Stimulated activated CD4-positive, alpha-beta T cell treated with anti-CD3 and anti-CD28 coated beads, Interleukin-15, amount 100 ng/mL, for 1 hour (primary cell): ENCODE data around the gene ANKFN1.
"Not testable (repeated sequence)": the region's sequence is repeated elsewhere in the genome, so short reads cannot be mapped to it uniquely, and the experiment has no call there.

Source experiments
- DNase-seq, 2 donors: peaks; one replicate each; pipeline ENCODE4 v3.0.0-alpha.2; 2020; ENCODE audit warnings: low read depth in 1 of 2, low spot score in 1 of 2

ANKFN1 gene

DNA sequence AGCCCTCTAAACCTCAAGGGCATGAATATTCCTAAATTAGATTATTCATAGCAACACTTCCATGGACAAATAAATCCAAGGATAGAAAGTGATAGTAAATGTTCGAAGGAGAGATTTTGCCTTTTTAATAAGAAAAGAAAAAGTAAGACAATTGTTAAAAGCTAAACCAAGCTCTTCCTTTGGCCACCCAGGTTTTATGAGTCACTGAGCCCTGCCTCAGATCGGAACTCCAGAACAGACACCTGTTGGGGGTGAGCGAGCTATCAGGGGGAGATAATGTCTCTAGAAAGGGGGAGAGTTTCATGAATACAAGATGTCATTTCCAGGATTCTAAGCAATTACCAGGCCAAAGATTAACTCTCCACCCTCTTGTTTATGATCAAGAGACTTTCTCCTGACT, 171.4 kb downstream of the ANKFN1 start:
- no peak for DNase-seq

DNA sequence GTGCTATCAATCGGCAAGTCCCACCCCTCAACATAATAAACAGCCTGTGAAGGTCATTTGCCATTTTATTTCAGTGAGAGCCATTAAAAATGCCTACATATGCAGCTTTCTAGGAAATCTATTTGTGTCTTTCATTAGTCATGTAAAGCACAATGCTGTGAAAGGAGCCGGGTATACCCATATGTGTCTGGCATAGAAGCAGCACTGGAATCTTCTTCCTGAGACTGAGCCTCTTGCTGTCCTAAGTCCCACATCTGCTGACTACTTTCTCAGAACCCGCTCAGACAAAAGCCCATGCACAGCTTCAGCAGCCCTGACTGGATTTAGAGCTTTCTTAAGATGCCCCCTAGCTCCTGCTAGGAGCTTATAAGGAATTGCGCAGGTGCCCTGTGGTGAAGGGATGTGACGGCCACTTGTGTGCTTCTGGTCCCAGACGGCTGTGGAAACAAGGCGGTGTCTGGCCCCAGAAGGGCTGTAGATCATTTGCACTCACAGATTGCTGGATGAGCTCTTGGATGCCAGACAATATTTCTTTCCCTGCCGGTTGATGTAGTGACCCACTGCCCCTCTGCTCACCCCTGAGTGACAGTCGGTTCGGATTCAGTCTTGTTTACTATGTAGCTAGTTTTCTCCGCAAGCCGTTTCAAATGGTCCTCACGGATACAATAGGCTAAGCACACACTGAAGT, 172.2 kb downstream of the ANKFN1 start:
- DNase-seq = no peak

DNA sequence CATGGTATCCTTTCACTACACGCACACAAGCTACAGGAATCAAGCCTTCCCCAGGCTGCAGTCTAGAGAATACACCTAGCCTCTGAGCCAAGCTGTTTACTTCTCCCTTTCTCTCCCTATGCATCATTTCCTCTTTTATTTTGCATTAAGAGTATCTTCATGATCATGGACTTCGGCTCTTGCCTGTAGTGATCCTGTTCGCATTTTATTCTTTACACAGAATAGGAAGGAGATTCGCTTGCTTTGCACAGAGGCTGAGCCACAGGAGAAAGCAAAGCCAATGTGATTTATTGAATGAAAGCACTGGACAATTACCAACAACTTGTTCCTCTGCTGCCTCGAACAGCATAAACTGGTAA, 172.7 kb downstream of the ANKFN1 start:
- DNase-seq = no peak

DNA sequence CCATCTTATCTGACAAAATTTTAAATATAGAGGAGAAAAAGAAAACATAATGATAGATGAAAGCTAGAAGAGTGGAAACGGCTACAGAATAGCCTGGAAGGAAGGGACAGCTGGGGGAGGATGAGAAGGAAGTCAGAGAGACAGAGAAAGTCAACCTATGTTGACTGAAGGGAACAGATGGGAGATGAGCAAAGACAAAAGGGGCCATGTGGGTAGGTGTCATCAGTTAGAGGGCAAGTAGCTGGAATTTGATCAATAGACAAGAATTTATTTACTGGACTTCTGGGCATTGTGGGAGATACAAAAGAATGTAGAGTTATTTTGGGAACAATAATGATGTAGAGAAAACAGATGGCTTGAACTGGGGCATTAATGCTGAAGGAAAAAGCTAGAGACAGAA, 194.4 kb downstream of the ANKFN1 start:
- no peak for DNase-seq

DNA sequence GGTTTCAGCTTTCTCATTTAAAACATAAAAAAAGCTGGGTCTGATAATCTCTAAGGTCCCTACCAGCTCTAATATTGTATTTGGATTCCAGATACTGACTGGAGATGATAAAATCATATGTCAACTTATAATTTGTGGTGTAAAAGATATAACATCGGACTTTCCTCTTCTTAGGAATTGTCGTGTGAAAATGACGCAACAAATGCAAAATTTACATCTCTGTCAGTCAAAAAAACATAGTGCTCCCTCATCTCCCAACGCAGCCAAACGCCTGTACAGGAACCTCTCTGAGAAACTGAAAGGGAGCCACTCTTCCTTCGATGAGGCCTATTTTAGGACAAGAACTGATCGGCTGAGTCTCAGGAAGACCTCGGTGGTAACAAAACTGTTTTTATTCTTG, 197.3 kb downstream of the ANKFN1 start:
- no peak for DNase-seq

DNA sequence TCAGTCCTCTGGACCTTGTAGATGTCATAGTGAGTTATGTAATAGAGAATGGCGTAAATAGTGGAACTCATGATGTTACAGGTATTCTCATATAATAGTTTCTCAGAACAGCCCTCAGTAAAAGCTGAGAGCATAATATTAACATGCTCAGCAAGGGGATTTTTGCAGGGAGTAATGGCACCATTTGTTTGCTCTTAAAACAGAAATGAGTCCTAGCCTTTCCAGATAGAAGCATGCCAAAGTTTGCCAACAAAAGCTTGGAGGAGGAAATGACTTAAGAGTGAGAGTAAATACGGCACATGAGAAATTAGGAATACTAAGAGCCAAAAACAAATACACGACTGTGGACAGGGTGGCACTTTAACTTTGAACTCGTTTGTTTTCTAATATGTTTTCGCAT, 198.4 kb downstream of the ANKFN1 start:
- DNase-seq = no peak

DNA sequence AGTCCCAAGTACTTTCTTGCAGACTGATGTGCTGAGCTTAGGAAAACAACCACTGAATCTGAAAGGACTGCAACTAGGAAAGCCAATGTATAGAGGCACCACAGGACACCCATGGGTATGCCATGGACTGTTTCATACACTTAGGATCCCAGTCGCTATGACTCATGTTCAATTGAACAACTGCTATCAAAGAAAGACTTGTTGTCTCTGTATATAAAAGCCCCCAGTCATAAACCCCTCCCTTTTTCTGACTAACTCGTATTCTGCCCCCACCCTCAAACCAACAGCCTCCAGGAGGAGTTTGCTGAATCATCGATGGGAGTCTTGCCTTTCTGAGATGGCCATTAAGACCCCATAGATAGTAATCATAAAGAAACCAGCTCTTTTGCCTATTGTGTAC, 205.4 kb downstream of the ANKFN1 start:
- no peak for DNase-seq

DNA sequence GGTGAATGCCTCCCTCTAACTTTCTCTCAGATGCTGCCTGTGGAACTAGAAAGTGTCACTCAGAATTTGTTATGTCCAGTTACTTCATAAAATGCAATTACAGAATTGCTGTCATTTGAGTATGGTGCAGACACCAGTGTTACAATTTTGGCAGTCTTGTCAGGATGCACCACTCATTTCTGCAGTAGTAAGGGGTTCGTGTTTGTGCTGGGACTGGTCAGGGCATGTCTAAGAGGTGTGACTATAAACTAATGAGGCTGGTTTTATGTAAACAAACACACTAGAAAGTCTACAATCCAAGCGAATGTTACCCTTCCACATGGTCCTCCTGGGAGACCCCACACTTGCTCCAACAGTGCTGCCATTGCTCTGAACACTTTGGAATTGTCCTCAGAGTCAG, 206.2 kb downstream of the ANKFN1 start:
- no peak for DNase-seq

DNA sequence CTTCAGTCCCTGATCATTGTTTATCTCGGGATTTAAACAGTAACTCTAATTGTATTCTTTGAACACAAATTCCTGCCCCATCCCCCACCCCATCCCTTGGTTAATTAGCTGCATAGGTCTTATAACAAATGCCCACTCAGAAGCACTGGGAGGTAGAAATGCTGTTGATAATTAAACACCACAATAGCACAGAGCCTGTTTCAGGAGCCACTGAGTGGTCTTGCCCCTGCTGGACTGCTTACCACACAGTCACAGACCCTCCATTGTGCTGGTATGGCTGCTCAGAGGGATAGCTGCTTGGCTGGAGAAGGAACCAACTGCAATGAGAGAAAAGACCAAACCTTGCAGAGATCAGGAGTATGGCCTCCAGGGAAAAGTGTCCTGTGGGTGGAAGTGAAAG, 214.1 kb downstream of the ANKFN1 start:
- no peak for DNase-seq

DNA sequence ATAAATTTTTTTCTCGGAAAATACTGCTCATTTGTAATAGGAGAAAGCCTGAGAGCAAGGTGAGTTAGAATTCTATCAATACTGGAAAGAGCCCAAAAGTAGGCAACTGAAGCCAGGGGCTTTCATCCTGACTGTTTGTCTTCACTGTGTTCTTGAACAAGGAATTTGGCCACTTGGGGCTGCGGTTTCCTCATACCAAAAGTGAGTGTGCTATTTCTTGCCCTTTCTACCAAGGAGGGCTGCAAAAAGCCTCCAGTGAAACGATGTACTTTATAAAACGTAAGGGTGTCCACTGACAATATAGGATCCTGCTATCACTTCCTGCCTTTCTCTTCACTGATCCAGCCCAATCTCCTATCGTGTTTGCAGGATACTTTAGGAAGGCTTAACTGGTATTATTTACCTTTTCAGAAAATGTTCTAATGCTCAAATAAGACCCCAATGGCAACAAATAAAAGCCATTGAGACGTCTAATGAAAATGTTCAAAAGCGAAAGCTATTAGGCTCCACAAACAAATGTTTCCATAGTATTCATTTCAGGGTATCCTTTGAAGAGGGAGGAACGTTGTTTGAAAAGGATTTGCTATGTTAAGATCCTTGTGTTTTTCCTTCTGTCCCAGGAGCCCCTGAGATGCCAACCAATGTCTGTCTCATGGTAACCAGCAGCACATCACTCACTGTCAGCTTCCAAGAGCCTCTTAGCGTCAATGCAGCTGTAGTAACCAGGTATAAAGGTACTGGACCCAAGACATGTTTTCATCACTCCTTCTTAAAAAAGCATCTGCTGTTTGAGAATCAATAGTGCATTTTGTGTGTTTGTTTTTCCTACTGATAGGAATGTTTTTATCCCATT, 220.9 kb downstream of the ANKFN1 start:
- DNase-seq = no peak

DNA sequence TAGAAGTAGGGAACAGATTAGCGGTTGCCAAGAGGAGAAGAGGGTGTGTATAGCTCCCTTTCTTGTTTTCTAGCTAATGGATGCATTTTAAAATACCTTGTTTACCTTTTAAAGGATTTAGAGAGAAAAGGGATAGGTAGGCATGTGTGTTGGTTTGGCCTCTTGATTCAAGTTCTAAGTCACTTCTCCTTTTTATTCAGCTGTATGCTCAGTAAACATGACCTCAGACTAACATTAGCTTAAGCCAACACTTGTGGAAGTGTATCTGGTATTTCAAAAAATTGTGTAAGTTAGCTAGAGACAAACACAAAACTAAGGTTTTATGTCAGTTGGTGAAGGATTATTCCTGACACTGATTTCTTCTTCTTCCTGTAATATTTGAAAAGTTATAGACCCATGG, 236.1 kb downstream of the ANKFN1 start:
- no peak for DNase-seq

DNA sequence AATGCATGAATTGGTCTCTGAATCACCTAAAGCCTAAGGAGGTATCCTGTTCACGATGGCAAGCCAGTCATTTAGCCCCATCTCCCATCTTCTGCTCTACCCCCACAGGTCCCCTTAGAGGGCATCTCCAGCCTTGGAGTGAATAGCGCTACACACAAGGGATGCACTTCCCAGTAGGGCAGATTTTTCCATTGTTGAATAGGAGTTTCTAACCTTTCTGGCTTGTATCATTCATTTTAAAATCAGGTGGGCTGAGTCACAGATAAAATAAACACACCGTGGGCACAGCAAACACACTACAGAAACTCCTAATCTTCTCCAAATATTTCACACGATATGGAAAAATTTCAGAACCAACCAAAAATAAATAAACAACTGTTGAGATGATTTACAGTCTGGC, 239.0 kb downstream of the ANKFN1 start:
- no peak for DNase-seq

DNA sequence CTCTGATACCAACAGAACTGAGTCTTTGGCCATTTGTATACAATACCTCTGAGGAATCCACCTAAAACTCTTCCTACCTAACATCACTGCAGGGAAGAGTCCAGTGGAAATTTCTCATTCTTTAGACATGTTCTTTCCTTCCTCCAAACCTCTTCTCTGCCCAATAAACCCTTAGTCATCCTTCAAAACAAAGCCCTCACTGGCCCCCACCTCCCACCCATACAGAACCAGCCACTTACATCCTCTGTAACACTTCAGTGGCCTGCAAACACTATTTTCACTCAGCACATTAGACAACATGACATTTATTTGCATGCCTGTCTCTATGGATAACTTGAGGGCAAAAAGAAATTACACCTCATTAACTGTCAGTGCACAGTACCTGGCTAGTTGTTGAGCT, 239.9 kb downstream of the ANKFN1 start:
- DNase-seq = no peak

DNA sequence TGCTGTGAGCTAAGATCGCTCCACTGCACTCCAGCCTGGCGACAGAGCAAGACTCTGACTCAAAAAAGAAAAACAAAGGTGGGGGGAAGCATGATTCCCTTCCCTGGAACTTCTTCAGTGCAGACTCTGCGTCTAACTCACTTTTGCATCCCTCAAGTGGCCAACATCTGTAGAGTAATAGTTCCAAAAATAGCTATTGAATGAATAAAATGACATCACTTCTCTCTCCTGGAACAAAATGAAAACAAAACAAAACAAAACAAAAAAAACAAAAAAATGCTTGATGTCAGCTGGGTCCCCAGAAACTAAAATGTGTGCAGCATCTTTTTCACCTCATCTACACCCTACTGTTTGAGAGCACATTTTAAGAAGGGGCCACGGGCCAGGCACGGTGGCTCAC, 242.5 kb downstream of the ANKFN1 start:
- DNase-seq = no peak

DNA sequence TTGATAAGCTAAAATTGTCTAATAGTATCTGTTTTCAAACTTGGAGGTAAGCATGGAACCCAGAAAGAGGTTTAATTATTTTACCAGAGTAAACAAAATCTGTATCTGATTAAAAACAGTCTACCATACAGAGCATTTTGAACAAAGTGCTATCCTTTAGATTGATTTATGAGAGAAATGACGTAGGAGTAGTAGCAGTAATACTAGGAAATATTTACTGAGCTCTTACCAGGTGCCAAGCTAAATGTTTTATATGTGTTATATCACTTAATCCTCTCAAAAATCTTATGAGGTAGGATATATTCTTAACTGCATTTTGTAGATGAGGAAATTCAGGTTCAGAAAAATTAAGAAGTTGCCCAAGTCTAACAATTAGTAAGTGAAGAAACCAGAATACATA, 253.8 kb downstream of the ANKFN1 start:
- DNase-seq = no peak

DNA sequence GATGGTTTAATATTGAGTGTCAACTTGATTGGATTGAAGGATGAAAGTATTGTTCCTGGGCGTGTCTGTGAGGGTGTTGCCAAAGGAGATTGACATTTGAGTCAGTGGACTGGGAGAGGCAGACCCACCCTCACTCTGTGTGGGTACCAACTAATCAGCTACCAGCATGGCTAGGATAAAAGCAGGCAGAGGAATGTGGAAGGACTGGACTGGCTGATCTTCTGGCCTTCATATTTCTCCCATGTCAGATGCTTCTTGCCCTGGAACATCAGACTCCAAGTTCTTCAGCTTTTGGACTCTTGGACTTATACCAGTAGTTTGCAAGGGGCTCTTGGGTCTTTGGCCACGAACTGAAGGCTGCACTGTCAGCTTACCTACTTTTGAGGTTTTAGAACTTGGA, 259.1 kb downstream of the ANKFN1 start:
- DNase-seq = not testable (repeated sequence)

DNA sequence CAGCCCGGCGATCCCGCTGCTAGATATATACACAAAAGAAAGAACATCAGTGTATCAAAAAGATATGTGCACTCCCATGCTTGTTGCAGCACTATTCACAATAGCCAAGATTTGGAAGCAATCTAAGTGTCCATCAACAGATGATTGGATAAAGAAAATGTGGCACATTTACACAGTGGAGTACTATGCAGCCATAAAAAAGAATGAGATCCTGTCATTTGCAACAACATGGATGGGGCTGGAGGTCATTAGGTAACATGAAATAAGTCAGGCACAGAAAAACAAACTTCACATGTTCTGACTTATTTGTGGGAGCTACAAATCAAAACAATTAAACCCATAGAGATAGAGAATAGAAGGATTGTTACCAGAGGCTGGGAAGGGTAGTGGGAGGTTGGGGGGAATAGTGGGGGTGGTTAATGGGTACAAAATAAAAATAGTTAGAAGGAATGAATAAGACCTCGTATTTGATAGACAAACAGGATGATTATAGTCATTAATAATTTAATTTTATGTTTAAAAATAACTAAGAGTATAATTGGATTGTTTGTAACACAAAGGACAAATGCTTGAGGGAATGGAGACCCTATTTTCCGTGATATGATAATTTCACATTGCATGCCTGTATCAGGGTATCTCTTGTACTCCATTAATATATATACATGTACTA, 263.5 kb downstream of the ANKFN1 start:
- no peak for DNase-seq

DNA sequence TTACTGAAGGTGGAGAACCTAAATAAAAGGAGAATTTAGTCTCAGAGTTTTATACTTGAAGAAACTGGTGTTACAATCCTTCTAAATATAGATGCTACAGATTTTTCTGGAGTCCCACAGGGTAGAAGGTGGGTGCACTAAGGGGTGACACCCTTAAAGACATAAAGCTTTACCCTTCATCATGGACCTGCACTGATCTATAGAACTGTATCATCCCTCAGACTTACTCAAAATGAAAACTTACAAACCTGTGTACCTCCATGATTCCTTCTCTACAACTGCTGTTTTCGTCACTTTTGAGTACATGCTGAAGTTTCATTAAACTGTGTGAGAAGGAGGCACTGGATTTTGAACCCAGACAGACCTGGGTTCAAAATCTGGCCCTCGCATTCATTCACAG, 270.7 kb downstream of the ANKFN1 start:
- DNase-seq = no peak

DNA sequence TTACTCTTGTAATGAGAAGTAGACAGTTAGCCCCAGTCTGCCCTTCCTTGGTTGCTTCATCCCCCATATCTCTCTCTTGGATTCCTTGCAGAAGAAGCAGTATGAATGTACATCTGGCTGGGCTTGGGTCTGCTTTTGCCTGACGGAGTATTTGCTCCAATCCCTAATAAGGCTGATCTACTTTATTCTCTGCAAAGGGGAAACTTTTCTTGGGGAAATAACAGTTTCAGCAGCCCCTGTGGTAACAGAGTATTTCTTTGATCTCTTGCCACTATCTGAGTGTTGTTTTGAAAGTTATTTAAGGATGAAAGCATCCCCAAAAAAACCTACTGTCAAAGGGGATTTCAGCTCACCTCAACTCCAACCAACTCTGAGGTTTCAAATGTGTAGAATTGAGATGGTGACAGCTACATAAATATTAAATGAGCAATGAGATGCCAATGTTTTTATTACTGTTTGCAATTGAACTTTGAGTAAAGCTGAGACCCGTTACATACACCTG, 271.3 kb downstream of the ANKFN1 start:
- no peak for DNase-seq

DNA sequence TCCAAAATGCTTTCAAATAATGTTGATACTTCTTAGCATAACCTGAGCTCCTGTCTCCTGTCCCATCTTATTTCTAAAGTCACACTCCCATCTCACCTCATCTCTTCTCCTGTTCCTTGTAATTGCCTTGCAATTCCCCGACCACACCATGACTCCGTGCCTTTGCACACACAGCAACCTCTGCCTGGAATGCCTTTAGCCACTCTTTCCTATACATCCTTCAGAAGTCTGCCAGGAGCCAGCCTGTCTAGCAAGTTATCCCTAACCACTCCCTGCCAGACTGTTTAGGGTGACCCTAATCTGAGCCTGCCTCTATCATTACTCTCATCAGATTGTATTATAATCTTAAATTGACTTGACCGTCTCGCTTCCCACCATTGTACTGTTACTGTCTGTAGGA, 272.2 kb downstream of the ANKFN1 start:
- DNase-seq = no peak

DNA sequence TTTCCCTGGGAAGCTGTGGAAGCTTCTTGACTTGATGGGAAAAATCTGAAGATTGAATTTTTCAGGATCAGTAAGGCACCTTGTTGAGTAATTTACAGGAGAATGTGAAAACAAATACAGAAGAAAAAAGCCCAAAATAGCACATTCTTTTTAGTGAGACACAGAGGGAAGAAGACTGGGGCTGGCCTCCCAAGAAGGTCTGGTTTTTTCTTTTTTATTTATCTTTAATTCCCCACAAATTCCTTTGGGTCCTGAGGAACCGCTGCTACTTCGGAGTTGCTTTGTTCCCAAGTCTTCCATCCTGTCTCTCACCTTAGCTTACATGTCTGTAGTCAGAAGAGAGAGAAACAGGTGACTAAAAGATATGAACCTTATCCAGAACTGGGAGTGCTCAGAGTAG, 273.6 kb downstream of the ANKFN1 start:
- DNase-seq = no peak

DNA sequence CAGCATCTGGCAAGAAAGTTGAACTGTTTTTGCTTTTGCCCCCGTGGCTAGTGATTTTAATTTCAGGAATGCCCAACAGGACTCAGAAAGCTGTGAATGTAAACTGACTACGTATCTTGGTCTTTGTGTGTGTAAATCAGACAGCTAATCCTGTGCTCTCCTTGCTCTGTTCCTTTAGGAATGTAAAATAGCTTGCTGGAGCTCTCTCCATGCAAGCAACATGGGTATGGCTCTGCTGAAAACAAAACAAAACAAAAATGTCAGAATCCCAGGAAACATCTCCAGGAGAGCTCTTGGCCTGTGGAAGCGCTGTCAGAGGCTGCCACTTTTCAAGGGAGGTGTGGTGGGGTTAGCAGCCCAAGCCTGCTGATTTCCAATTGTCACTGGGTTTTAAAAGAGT, 278.5 kb downstream of the ANKFN1 start:
- no peak for DNase-seq
